ENCODE measurements around the gene WDR81. TPM values are rescaled to one million over a fixed set of nuclear protein-coding genes. Genes with fewer than 3 reads are reported as not detected.

Gene WDR81
- total and polyA plus RNA-seq, 11 donors: 7.2 to 29.0 (median 9.3) TPM

DNA sequence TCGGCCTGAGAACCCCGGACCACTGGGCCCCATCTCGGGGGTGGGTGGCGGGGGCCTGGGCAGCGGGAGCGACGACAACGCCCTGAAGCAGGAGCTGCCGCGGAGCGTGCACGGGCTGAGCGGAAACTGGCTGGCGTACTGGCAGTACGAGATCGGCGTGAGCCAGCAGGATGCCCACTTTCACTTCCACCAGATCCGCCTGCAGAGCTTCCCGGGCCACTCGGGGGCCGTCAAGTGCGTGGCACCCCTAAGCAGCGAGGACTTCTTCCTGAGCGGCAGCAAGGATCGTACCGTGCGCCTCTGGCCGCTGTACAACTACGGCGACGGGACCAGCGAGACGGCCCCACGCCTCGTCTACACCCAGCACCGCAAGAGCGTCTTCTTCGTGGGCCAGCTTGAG lies 9.3 kb downstream of the WDR81 start:
- H3K27me3 ChIP-seq: no peaks in the 10 kb centered on the region
- H3K36me3 ChIP-seq: peaks cover 0 to 75% (median 49%) of the 10 kb centered on the region in 9 donors
- ATAC-seq: no peak
- no peaks in the 10 kb centered on the region for H3K9me3 ChIP-seq
- no peak overlapping the region for H3K27ac ChIP-seq
- intact Hi-C loops (cut with DNase I): loop anchor here in 1 of 10 donors (10.0 kb wide), 1 partner anchor 301 kb away; the partner anchor contains the start of gene DPH1
- peak in 1 of 5 donors; percentile 24 for DNase-seq
- H3K4me1 ChIP-seq: peaks cover 0 to 56% (median 28%) of the 10 kb centered on the region in 12 donors
- TF ChIP-seq CTCF (IDR thresholded peaks at IDR 0.05) (no peak), POLR2A (IDR thresholded peaks at IDR 0.05) (no peak)
- WGBS, 4 donors: 95 to 98% (median 96%) methylated on average over 37 to 38 of the region's 38 CpGs
- no peak overlapping the region for H3K4me3 ChIP-seq

GRCh38 chr17:1735418-1735817 lies 10.9 kb downstream of the WDR81 start:
- Histone ChIP-seq H3K36me3 (peaks cover 0 to 68% (median 45%) of the 10 kb centered on the region in 9 donors), H3K27ac (peak overlapping the region in 1 of 12 donors; percentile 51), H3K4me3 (no peak overlapping the region), H3K4me1 (peaks cover 0 to 39% (median 25%) of the 10 kb centered on the region in 12 donors), H3K27me3 (no peaks in the 10 kb centered on the region), H3K9me3 (no peaks in the 10 kb centered on the region)
- TF ChIP-seq CTCF (IDR thresholded peaks at IDR 0.05): no peak
- no peak for TF ChIP-seq POLR2A (IDR thresholded peaks at IDR 0.05)
- ATAC-seq: no peak
- peak in 1 of 5 donors; percentile 23 for DNase-seq
- WGBS, 4 donors: 94 to 98% (median 96%) methylated on average over 10 of the region's 10 CpGs
- intact Hi-C loops (cut with DNase I): loop anchor here in 1 of 10 donors (10.0 kb wide), 1 partner anchor 299 kb away; the partner anchor contains the start of gene DPH1

DNA sequence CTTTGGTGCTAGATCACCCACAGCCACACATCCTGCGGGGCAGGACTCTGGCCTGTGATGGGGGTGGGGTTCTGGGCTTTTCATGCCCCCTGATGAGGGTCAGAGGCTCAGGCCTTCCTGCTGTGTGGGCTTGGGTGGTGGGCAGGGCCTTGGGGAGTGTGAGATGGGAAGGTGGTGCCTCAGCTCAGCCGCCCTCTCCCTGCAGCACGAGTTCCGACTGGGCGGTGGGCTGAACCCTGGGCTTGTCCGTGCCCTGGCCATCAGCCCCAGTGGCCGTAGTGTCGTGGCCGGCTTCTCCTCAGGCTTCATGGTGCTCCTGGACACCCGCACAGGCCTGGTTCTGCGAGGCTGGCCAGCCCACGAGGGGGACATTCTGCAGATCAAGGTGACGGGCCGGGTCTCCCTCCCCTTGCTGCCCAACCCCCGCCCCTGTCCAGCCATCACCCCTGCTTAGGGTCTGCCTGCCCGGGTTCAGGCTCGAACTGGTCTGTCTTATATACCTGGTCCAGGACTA lies 11.4 kb downstream of the WDR81 start:
- H3K4me3 ChIP-seq: no peak overlapping the region
- TF ChIP-seq CTCF (IDR thresholded peaks at IDR 0.05) (no peak), POLR2A (IDR thresholded peaks at IDR 0.05) (no peak)
- WGBS, 4 donors: 89 to 100% (median 95%) methylated on average over 6 to 17 of the region's 17 CpGs
- H3K27ac ChIP-seq: peak overlapping the region in 6 of 12 donors; percentile 8 to 64 (median 27)
- no peaks in the 10 kb centered on the region for H3K27me3 ChIP-seq
- no peaks in the 10 kb centered on the region for H3K9me3 ChIP-seq
- peaks cover 0 to 64% (median 41%) of the 10 kb centered on the region in 9 donors for H3K36me3 ChIP-seq
- peaks cover 0 to 34% (median 20%) of the 10 kb centered on the region in 12 donors for H3K4me1 ChIP-seq
- intact Hi-C loops (cut with DNase I): loop anchor here in 1 of 10 donors (10.0 kb wide), 1 partner anchor 299 kb away; the partner anchor contains the start of gene DPH1
- DNase-seq (no peak), ATAC-seq (peak in 2 of 4 donors; percentile 2)

- Histone ChIP-seq H3K9me3 (no peaks in the 10 kb centered on the region), H3K36me3 (peaks cover 0 to 56% (median 36%) of the 10 kb centered on the region in 9 donors), H3K27ac (peak overlapping the region in 6 of 12 donors; percentile 10 to 64 (median 27)), H3K4me1 (peaks cover 0 to 30% (median 16%) of the 10 kb centered on the region in 12 donors), H3K4me3 (no peak overlapping the region), H3K27me3 (no peaks in the 10 kb centered on the region)
- intact Hi-C loops (cut with DNase I): loop anchor here in 1 of 10 donors (10.0 kb wide), 1 partner anchor 298 kb away; the partner anchor contains the start of gene DPH1
- ATAC-seq: peak; percentile 34 to 80 (median 68)
- WGBS, 4 donors: 57 to 67% (median 61%) methylated on average over 19 to 25 of the region's 25 CpGs
- TF ChIP-seq POLR2A (IDR thresholded peaks at IDR 0.05) (no peak), CTCF (IDR thresholded peaks at IDR 0.05) (no peak)
- peak; percentile 70 to 88 (median 84) for DNase-seq
Measured at GRCh38 chr17:1736348-1737281, 12.1 kb downstream of the WDR81 start.

All from heart left ventricle (tissue), 16 donors.